Measurements from ENCODE around the gene UMAD1.

UMAD1 gene

DNA sequence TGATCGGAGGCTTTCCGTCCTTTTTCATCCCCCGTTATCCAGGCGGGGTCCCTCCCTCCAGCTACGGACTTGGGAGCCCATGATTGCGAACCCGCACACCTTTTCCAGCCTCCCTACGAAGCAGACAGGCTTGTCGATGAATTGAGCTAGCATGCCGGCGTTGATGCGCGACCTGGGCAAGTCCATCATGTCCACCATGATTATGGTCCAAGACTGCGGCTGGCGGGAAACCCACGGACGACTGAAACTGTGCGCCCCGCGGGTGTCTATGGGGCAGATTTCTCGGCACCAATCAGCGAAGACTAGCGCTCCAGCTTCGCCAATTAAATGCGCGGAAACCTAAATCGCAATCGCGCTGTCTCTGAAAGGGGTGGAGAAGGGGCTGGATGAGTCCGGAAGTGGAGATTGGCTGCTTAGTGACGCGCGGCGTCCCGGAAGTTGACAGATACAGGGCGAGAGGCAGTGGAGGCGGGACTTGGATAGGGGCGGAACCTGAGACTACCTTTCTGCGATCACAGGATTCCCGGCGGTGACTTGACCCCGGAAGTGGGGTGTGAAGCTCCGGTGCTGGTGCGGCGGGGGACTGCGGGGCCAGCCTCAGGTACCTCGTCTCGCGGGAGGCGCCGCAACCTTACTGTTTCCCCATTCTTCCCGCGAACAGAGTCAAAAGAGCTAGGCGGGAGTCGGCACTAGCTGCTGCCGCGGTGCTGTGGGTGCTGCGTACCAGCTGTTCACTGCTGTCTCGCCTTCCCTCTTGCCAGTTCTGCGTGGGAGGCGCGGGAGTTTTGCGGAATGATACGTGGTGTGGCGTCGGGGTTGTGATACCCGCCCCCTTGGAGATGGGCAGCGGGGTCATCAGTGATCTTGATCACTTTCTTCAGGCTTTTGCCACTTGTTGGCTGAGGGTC lies at the start of gene UMAD1:
Gene UMAD1 (plus strand): TSS at position 532 of the 908 bp plus-strand sequence. CDS start 32,620 bp downstream, outside the sequence.
- peak; percentile 99 for DNase-seq

GRCh38 chr7:7595451-7595850 lies 45.1 kb upstream of the UMAD1 start:
- DNase-seq = peak; percentile 47

DNA sequence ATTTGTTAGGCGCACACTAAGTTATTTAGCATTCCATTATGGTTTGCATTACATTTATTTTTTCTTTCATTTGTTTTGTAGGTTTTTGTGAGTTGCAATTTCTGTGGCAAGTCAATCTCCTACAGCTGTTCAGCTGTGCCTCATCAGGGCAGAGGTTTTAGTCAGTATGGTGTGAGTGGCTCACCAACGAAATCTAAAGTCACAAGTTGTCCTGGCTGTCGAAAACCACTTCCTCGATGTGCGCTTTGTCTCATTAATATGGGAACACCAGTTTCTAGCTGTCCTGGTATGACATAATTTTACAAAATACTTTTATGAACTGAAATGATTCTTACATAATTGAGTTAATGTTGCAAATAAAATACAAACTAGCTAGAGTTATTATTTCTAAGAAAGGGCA lies 44.4 kb upstream of the UMAD1 start:
- no peak for DNase-seq

- no peak for DNase-seq
Observed at GRCh38 chr7:7607010-7607409, 33.5 kb upstream of the UMAD1 start.

DNA sequence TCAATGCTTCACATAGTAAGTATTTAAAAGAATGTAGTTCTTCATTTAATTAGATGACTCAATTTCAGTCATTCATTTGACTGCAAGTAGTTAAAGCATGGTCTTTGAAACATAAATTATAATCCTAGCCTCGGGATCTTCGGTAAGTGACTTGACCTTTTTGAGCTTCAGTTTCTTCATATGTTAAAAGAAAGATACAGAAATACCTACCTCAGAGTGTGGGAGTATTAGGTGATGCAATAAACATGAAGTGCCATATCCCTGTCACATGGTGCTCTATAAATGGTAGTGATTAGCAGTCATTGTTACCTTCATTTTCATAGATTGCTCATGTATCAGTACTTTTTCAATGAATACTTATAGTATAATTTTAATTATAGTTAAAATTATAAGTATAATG lies 31.2 kb upstream of the UMAD1 start:
- DNase-seq = no peak

- DNase-seq = no peak
Observed at GRCh38 chr7:7612519-7612918, 28.0 kb upstream of the UMAD1 start.

DNA sequence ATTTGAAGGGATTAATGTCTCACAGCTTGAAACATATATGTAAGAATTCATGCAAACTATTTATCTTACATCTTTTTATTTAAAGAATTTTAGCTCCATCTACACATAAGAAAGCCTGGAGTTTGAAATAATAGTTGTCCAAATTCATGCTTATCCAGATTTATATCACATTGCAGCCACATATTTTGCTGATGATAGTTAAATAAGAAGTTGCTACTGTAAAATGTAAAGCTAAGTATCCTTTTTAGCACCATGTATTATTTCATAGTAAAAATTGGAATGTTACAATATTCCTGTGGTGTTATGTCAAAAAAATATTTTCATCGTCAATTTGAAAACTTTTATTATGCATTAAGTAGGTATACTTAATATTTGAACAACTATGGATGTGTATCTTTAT lies 27.3 kb upstream of the UMAD1 start:
- no peak for DNase-seq

DNA sequence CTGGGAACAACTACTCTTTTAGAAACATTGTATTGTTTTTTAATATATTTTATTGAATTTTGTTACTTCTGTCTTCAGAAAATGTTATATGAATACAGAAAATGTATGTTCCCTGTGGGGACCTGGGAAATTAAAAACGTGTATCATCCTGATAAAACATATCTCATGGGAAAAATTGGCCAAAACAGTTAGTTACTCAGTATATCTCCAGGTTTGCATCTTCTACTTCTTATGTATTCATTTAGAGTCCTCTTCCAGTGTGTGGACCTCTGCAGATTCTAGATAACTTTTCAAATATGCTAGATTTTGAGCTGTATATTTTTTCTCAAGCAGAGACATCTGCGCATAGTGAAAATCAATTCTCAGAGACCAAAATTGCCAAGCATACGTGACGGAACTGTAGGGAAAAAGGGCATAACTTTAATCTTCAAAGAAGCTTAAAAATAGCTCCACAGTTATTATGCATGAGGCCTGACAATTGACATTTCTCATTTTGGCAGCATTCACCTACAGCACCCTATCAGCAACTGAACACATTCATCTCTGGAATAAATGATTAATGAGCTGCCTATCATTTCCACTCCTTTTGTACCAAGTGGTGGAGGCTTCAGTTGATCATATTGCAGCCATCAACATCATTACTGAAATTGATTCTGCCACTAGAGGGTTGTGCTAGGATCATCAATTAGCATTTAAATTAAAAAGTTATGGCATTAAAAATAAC lies 26.4 kb upstream of the UMAD1 start:
- DNase-seq = no peak

DNA sequence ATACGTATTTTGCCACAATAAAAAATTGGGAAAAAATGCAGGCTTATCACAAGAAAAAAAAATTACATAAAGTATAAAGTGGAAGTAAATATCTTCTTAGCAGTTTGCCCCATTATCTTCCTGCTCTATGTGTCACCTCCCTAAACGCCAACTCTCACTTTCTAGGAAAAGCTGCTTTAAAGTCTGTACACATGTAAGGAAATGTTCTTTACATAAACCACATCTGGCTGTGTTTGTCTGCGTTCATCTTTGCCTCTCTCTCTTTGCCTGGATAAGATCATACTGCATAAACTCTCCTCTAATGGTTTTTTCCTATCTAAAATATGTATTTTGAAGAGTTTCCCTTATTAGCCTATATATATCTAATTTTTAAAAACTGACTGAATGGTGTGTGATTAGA lies 23.0 kb upstream of the UMAD1 start:
- no peak for DNase-seq

- DNase-seq = no peak
Observed at GRCh38 chr7:7618410-7618809, 22.1 kb upstream of the UMAD1 start.

- no peak for DNase-seq
Observed at GRCh38 chr7:7620236-7620635, 20.3 kb upstream of the UMAD1 start.

DNA sequence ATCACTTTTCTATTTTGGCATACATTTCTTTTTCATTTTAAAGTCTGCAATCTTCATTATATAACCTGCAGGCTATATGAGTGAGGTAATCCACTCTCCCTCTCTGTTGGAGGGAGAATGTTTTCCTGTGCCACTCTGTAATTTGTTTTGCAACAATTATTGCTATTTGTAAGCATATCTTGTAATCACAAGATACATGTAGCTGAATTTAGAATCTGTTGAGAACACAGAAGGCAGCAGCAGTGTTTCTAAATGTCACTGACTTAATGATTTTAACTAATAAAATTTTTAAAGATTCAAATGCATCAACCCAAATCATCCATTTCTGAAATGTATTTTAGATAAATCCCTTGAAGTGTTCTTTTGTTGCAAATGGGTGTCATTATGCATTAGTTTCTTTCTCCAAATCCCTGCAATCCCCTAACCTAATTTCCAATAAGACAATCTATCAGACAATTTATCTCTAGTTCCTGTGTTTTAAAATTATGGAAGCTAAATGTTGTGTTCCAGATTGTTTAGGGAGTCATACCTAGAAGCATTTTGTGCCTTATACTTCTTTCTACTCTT lies 19.8 kb upstream of the UMAD1 start:
- no peak for DNase-seq

- no peak for DNase-seq
Observed at GRCh38 chr7:7628476-7628875, 12.1 kb upstream of the UMAD1 start.

GRCh38 chr7:7630626-7631329 lies 9.8 kb upstream of the UMAD1 start:
- DNase-seq = no peak

- DNase-seq = no peak
Observed at GRCh38 chr7:7639421-7639820, 1.1 kb upstream of the UMAD1 start.

GRCh38 chr7:7639847-7640220 lies 718 bp upstream of the UMAD1 start:
- DNase-seq = no peak

DNA sequence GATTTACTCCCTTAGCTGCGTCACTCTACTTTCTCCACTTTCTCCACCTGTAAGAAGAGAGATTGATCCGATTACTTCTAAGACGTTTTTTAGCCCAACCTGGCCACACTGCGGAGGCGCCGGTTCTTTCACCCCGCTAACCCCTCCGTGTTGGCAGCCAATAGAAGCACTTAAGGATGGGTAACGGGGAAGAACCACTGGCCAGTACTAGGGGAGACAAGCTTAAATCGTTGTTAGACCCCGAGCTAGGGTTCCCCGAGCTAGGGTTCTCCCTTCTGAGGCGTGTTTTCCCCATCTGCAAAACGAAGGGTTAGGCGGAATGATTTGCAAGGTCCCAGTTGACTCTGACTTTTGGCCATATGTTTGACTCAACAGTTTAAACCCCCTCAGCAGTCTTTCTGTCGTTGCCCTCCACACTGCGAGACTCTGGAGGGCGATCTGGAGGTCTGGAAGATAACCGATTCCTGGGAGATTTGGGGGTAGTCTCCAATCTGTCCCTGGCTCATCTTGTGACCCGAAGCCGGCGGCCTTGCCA lies 644 bp downstream of the UMAD1 start:
- DNase-seq = peak; percentile 7

- DNase-seq = no peak
Observed at GRCh38 chr7:7642081-7642480, 1.5 kb downstream of the UMAD1 start.

- DNase-seq = no peak
Observed at GRCh38 chr7:7647495-7648036, 7.0 kb downstream of the UMAD1 start.

DNA sequence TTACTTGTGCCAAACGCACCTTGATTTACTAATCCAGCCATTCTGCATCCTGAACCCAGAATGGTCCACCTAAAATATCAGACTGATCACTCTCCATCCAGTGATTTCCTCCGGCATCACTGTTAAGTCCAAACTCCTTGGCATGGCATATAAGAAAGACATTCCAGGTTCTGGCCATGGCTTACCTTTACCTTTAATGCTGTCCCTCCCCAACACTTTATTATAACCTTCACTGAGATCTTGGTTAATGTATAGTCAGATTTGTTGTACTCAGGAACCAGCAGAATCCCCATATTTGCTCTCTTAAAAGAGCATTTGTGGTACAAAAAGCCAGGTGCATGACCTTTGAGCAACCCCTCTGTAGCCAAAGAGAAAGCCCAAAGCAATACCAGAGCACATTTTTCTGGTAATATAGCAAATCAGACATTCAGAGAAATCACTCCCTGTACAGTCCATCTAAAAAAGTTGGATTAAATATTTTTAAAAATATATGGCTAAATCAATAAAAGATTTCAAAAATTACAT lies 10.2 kb downstream of the UMAD1 start:
- DNase-seq = no peak

- no peak for DNase-seq
Observed at GRCh38 chr7:7651479-7651878, 10.9 kb downstream of the UMAD1 start.

- DNase-seq = no peak
Observed at GRCh38 chr7:7652798-7653540, 12.4 kb downstream of the UMAD1 start.
